GM19468 (cell line): ENCODE measurements around the gene MED28.
"Not testable (repeated sequence)": the region's sequence is repeated elsewhere in the genome, so short reads cannot be mapped to it uniquely, and the experiment has no call there.

Experiments used
- ATAC-seq: cut with Tn5 transposase; IDR thresholded peaks from one replicate; pipeline ENCODE4 v1.9.1; 2021; ENCODE audit warnings: mild to moderate bottlenecking, moderate library complexity, moderate number of reproducible peaks; ENCODE audit not compliant: unreplicated experiment; ENCODE audit errors: extremely low read depth

The MED28 gene

DNA sequence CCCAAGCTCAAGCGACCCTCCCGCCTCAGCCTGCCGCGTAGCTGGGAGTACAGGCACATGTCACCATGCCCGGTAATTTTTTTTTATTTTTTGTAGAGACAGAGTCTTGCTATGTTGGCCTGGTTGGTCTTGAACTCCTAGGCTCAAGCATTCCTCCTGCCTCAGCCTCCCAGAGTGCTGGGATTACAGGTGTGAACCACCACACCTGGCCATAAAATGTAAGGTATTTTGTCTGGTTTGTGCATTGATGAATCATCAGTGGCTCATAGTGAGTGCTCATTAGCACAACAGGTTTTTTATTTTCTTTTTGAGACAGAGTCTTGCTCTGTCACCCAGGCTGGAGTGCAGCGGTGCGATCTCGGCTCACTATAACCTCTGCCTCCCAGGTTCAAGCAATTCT, 44.8 kb downstream of the MED28 start:
- ATAC-seq = not testable (repeated sequence)

DNA sequence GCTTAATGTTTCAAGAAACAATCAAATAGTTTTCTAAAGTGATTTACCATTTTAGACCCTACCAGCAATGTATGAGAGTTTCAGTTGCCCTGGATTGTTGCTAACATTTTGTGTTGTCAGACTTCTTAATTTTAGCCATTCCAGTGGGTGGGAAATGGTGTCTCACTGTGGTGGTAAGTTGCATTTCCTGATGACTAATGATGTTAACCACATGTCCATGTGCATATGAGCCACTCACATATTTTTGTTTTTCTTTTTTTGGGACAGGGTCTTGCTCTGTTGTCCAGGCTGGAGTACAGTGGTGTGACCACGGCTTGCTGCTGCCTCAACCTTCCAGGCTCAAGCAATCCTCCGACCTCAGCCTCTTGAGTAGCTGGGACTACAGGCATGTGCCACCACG, 48.3 kb downstream of the MED28 start:
- ATAC-seq = no peak

DNA sequence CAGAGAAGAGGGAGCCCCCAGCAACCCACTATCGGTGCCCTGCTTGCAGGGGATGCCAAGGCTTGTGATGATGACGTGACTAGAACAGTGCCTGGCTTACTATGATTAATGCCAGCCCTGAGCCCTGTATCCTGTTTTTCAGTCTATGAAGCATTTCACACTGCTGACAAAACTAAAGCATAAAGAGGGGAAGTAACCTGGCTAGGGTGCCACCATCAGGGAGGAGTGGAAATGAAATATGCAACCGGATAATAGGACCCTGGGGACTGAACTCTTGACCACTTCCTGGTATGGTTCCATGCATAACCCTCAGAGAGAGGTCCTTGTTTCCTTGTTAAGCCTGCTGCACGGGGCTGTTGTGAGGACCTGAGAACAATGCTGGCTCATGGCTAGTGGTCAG, 50.3 kb downstream of the MED28 start:
- ATAC-seq = peak; percentile 91

DNA sequence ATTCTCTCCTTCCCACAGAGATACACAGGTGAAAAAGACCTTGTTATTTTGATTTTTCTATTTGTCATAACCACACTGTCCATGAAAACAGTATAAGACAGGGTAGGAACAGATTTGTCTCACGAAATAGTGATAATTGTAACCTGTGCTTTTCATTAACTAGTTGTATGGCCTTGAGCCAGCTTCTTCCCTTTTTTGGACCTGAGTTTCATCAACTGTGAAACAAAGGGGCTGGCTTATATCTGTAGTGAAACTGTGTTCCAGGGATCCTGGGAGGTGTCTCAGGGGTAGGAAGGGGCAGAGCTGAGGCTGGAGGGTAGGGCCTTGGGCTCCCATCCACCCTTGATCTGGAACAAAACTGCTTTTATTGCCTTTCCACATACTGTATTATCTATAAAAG, 50.9 kb downstream of the MED28 start:
- no peak for ATAC-seq

DNA sequence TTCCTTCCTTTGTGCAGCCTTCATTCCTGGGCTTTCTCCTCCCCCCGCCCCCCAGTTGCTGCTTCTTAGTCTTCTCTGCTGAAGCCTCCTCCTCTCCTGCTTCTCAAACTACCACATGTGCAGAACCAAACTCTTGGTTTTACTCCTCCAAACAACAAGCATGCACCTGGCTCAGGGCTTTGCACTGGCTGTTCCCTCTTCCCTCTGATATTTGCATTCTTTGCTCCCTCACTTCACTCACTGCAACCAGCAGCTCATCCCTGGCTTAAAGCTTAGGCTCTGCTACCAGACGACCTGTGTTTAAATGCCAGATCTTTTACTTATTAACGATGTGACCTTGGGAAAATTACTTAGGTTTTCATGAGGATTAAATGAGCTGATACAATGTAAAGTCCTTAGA, 51.4 kb downstream of the MED28 start:
- ATAC-seq = no peak

DNA sequence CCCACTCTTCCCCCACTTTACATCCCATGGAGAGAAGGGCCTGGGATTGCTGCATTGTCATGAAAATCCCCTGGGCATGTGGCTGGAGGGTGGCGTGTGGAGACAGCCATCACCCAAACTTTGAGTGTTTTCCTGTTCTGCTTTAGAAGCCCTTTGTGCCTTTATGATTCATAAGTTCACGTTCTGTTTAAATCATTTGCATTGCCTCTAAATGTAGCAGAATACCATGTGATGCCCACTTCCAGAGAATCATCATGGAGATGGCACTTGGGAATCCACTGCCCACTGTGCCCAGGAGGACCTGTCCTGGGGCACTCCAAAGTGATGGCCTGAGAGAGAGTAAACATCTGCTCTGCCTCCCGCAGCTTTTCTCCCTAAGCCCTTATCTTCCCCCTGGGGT, 52.8 kb downstream of the MED28 start:
- no peak for ATAC-seq

DNA sequence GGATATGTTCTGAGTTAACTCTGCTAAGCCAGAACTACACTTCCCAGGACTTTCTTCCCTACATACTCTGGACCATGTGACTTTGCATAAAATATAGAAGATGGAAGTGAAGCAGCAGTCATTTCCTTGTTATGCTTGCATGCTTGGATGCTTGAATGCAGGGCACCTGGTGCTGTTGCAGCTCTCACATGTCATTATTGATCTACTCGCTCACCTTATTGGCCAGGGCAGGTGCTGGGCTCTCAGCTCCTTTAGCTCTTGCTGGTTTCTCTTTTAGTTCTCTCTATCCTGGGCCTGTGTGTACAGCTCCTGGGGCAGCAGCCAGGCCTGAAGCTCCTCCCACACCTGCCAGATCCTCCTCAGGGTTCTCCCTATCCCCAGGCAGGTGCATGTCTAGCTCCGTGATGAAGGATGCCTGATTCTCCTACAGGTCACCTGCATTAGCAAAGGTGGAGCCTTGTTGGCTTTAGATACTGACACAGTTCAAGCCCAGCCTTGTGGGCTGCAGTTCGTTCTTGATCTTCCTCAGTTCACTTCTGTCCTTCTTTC, 53.3 kb downstream of the MED28 start:
- ATAC-seq = no peak

DNA sequence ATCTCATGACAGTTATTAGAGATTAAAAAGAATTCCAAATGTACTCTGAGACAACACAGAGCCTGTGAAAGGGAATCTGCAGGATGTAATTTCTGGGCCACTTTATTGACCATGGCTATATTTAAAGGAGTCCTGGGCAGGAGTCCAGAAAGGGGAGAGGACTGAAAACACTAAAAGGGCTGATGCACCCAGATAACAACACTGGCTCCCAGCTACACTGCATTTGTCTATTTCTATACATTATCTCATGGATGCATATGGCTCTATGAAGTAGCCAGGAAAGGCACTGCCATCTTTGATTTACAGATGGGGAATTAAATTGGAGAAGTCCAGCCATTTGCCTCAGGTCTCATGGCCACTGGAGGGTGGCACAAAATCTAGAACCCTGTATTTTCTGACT, 56.0 kb downstream of the MED28 start:
- ATAC-seq = no peak

DNA sequence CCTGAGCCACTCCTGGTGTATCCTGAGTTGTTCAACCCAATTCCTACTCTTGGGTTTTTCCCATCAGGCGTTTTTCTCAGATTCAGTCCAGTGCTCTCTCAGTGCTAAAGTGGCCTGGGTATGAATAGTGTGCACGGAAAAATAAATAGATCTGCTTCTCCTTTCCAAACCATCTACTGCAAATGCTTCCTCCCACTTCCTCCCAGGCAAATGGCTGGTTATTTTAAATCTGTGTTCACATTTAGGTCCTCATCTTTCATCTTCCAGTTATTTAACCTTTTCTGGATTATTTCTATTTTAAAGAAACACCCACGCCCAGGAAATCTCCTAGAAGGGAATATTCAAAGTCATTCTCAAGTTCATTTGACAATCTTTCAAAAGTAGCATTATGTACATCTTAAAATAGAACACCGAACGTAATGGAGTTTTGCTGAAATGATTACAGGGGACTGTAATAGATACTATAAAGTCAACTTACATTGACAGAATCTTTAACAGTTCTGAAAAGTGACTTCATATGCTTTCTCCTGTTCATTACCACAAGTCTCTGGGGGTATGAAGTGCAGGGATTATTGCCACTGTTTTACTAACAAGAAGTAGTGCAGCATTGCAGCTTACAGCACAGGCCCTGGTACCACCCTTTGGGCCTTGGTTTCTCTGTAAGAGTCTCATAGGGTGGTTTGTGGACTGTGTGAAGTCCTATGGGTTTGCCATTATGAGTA, 66.3 kb downstream of the MED28 start:
- no peak for ATAC-seq

DNA sequence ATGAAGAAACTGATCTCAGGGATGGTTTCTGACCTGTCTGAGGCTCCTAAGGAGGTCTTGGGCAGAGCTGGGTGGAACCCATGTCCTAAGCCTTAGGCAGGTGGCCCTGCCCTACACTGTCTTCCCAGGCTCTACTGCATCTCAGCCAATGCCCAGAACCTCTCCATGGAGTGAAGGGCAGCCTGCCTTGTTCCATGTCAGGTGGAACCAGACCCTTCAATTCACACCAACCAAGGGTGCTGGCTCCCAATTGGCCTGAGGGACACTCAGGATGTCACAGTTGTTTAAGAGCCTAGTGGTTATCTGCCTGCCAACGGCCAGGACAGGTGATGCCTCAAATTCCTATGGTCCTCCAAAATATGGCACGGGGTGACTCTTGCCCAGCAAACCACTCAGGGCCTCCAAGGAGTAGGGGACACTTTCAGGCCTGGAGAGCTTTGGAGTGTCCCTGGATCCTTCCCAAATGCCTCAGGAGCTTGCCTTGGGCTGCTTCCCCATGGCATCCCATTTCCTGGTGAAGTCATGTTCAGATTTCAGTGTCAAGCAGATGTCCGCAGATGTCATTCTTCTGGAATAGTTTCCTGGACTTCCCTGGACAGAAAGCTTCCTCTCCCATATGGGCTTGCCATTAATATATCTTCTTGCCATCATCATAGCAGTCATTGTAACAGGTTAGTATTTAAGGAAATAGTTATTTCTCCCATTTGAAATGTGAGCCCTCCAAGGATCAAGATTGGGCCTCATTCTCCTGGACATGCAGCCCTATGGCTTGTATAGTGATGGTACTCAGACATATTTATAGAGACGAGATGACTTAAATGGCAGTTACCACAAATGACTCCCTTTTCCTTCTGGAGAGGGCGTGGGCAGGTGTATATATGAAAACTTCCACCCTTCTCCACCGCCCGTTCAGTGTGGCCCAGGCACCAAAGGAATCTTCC, 67.1 kb downstream of the MED28 start:
- ATAC-seq = no peak

DNA sequence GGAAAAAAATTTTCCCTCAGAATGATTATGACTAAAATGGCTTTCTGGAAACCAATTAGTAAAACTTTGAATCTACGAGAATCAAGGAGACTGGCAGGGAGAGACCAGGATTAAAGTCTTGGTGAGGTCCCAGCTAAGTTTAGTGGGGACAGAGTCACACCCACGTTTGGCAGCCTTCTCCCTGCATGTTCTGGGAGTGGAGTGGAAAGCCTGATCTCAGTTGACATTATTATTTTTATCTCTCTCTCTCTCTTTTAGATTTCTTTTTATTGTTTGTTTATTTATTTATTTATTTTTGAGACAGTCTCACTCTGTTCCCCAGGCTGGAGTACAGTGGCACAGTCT, 67.8 kb downstream of the MED28 start:
- no peak for ATAC-seq
